KMS-11 (cell line): ENCODE measurements around the gene PQBP1.

Experiments
- H2AFZ ChIP-seq: fragments of 200-600 bp; sonication (generic); 2 replicates; pipeline ENCODE4 v1.6.1; 2016; ENCODE audit warnings: antibody characterized with exemption, mixed run types, low read depth
- H3K27ac ChIP-seq: fragments of 200-600 bp; sonication (generic); 2 replicates; pipeline ENCODE4 v1.6.1; 2016; ENCODE audit warnings: mild to moderate bottlenecking, mixed run types
- H3K27me3 ChIP-seq: fragments of 200-600 bp; sonication (generic); 2 replicates; pipeline ENCODE4 v1.6.1; 2017; ENCODE audit warnings: mild to moderate bottlenecking, low read depth, mixed run types, moderate library complexity; ENCODE audit not compliant: insufficient read depth
- H3K36me3 ChIP-seq: fragments of 200-600 bp; sonication (generic); 2 replicates; pipeline ENCODE4 v1.6.1; 2017; ENCODE audit warnings: mild to moderate bottlenecking, mixed run types; ENCODE audit not compliant: insufficient read depth
- H3K4me1 ChIP-seq: fragments of 200-600 bp; sonication (generic); 2 replicates; pipeline ENCODE4 v1.6.1; 2016; ENCODE audit warnings: mild to moderate bottlenecking, low read depth, mixed run types; ENCODE audit not compliant: poor library complexity, severe bottlenecking
- H3K4me2 ChIP-seq: fragments of 200-600 bp; sonication (generic); 2 replicates; pipeline ENCODE4 v1.7.0; 2016; ENCODE audit warnings: mild to moderate bottlenecking, mixed run types
- H3K4me3 ChIP-seq: fragments of 200-600 bp; sonication (generic); IDR thresholded peaks from 2 replicates; pipeline ENCODE4 v1.6.1; 2017; ENCODE audit warnings: low read depth, low read length, mixed read lengths; ENCODE audit not compliant: insufficient read depth
- H3K79me2 ChIP-seq: fragments of 200-600 bp; sonication (generic); 2 replicates; pipeline ENCODE4 v1.6.1; 2016; ENCODE audit warnings: low read depth, mixed run types; ENCODE audit not compliant: insufficient read depth
- H3K9ac ChIP-seq: fragments of 200-600 bp; sonication (generic); 2 replicates; pipeline ENCODE4 v1.6.1; 2016; ENCODE audit warnings: mild to moderate bottlenecking, mixed run types
- H4K20me1 ChIP-seq: fragments of 200-600 bp; sonication (generic); 2 replicates; pipeline ENCODE4 v1.6.1; 2016; ENCODE audit warnings: mild to moderate bottlenecking, mixed run types; ENCODE audit not compliant: insufficient read depth
- TF ChIP-seq, protein P1 (sequence below): fragments of 200-600 bp; sonication (generic); conservative IDR thresholded peaks from 2 replicates; pipeline ENCODE4 v1.6.1; 2017; ENCODE audit warnings: low read depth, mild to moderate bottlenecking, antibody characterized with exemption, low read length, moderate library complexity, mixed read lengths

The PQBP1 gene

DNA sequence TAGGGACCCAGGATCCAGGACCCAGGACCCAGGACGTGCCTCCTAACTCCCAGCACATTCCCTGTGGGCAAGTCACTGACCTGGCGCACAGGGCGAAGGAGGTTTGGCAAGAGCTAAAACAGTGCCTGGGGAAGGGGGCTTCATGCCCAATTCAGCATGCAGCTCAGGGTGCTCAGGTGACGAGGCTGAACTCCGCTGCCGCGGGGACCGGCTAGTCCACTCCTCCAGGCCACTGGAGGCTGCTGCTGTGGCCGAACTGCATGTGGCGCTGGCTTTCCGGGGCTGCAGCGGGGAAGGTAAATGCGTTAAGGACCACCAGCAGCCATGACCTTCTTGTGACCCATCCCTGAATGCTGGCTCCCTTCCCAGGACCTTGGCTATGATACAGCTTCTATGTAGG lies 26.0 kb downstream of the PQBP1 start:
- Histone ChIP-seq H3K4me1 (peaks cover 91% of the 10 kb centered on the region), H2AFZ (no peak overlapping the region), H3K79me2 (peaks cover 14% of the 10 kb centered on the region; the same call in 1 of the 2 replicates), H3K27ac (peak overlapping the region; percentile 93; the same call in 1 of the 2 replicates), H3K4me2 (peak overlapping the region; percentile 68; the same call in 1 of the 2 replicates), H3K36me3 (no peaks in the 10 kb centered on the region), H4K20me1 (no peaks in the 10 kb centered on the region), H3K27me3 (no peaks in the 10 kb centered on the region), H3K4me3 (no peak overlapping the region), H3K9ac (no peak overlapping the region)
- TF ChIP-seq, protein P1, sequence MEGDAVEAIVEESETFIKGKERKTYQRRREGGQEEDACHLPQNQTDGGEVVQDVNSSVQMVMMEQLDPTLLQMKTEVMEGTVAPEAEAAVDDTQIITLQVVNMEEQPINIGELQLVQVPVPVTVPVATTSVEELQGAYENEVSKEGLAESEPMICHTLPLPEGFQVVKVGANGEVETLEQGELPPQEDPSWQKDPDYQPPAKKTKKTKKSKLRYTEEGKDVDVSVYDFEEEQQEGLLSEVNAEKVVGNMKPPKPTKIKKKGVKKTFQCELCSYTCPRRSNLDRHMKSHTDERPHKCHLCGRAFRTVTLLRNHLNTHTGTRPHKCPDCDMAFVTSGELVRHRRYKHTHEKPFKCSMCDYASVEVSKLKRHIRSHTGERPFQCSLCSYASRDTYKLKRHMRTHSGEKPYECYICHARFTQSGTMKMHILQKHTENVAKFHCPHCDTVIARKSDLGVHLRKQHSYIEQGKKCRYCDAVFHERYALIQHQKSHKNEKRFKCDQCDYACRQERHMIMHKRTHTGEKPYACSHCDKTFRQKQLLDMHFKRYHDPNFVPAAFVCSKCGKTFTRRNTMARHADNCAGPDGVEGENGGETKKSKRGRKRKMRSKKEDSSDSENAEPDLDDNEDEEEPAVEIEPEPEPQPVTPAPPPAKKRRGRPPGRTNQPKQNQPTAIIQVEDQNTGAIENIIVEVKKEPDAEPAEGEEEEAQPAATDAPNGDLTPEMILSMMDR = no peak

DNA sequence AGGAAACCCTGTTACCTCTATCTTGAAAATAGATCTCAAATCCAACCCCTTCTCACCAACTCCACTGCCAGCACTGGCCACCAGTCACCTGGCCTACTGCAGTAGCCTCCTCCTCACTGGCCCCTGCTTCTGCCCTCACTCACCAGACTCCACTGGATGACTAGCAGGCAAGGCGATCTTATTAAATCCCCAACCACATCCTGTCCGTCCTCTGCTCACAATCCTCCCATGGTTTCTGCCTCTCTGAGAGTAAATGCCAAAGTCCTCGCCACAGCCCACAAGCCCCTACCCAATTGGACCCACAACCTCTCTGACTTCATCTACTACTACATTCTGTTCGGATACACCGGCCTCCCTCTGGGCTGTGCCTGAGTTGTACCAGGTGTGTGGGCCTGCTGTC lies 26.5 kb downstream of the PQBP1 start:
- Histone ChIP-seq H4K20me1 (no peaks in the 10 kb centered on the region), H3K27ac (peak overlapping the region; percentile 93), H3K9ac (0 out of 2 replicates have a peak overlapping the region, but pooled peaks have one; percentile 12), H3K4me3 (no peak overlapping the region), H3K79me2 (peaks cover 13% of the 10 kb centered on the region; the same call in 1 of the 2 replicates), H3K27me3 (no peaks in the 10 kb centered on the region), H3K36me3 (no peaks in the 10 kb centered on the region), H3K4me1 (peaks cover 92% of the 10 kb centered on the region), H2AFZ (no peak overlapping the region), H3K4me2 (peak overlapping the region; percentile 68)
- TF ChIP-seq, protein P1 = no peak

DNA sequence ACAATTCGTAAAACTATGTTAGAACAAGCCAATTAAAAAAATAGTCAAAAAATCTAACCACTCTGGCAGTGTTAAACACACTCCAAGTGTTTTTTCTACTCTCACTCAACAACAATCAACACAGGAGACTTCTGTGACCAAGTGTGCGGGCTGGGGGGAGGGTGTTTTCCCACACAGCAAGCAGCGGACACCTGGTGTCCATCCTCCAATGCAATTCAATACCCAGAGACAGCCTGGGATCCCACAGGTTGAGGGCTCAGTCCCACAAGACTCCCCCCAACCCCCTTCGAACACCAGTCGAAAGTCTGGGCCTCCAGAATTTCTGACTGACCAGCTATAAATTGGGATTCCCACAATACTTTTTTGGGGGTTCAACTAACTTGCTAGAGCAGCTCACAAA lies 29.4 kb downstream of the PQBP1 start:
- peaks cover 5% of the 10 kb centered on the region; the same call in 1 of the 2 replicates for H3K79me2 ChIP-seq
- H3K27me3 ChIP-seq = no peaks in the 10 kb centered on the region
- H3K27ac ChIP-seq = no peak overlapping the region
- no peak overlapping the region for H3K4me2 ChIP-seq
- TF ChIP-seq, protein P1 = no peak
- H3K36me3 ChIP-seq = no peaks in the 10 kb centered on the region
- peaks cover 73% of the 10 kb centered on the region for H3K4me1 ChIP-seq
- no peak overlapping the region for H2AFZ ChIP-seq
- no peak overlapping the region for H3K9ac ChIP-seq
- H3K4me3 ChIP-seq = no peak overlapping the region
- no peaks in the 10 kb centered on the region for H4K20me1 ChIP-seq

DNA sequence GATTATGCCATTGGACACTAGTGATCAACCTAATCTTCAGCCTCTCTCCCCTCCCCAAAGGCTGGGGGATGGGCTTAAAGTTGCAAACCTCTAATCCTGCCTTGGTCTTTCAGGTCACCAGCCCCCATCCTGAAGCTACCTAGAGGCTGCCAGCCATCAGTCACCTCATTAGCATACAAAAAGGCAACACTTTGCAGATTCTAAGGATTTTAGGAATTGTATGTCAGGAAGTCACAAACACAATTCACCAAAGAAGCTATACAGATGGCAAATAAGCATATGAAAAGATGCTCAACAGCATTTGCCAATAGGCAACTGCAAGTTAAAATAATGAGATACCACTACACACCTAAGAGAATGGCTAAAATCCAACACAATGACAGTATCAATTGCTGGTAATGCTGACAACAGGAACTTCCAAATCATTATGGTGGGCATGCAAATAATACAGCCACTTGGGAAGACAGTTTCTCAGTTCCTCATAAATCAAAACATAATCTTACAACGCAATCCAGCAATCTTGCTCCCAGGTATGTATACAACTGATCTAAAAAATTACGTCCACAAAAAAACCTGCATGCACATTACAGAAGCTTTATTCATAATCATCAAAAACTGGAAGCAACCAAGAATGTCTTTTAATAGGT lies 30.1 kb downstream of the PQBP1 start:
- Histone ChIP-seq H3K27ac (no peak overlapping the region), H4K20me1 (no peaks in the 10 kb centered on the region), H3K36me3 (no peaks in the 10 kb centered on the region), H3K79me2 (peaks cover 5% of the 10 kb centered on the region; the same call in 1 of the 2 replicates), H3K9ac (no peak overlapping the region), H3K4me3 (no peak overlapping the region), H3K4me2 (peak overlapping the region; percentile 25; the same call in 1 of the 2 replicates), H3K27me3 (no peaks in the 10 kb centered on the region), H2AFZ (no peak overlapping the region), H3K4me1 (peaks cover 69% of the 10 kb centered on the region)
- TF ChIP-seq, protein P1 = no peak
